Stimulated activated CD4-positive, alpha-beta T cell treated with anti-CD3 and anti-CD28 coated beads, Interleukin-1b, Interleukin-23, amount 100 ng/mL, for 48 hours (primary cell): ENCODE data around the gene LBHD1.
"Not testable (repeated sequence)": the region's sequence is repeated elsewhere in the genome, so short reads cannot be mapped to it uniquely, and the experiment has no call there.

Experiments
- DNase-seq: peaks from one replicate; pipeline ENCODE4 v3.0.0-alpha.2; 2020

The LBHD1 gene

DNA sequence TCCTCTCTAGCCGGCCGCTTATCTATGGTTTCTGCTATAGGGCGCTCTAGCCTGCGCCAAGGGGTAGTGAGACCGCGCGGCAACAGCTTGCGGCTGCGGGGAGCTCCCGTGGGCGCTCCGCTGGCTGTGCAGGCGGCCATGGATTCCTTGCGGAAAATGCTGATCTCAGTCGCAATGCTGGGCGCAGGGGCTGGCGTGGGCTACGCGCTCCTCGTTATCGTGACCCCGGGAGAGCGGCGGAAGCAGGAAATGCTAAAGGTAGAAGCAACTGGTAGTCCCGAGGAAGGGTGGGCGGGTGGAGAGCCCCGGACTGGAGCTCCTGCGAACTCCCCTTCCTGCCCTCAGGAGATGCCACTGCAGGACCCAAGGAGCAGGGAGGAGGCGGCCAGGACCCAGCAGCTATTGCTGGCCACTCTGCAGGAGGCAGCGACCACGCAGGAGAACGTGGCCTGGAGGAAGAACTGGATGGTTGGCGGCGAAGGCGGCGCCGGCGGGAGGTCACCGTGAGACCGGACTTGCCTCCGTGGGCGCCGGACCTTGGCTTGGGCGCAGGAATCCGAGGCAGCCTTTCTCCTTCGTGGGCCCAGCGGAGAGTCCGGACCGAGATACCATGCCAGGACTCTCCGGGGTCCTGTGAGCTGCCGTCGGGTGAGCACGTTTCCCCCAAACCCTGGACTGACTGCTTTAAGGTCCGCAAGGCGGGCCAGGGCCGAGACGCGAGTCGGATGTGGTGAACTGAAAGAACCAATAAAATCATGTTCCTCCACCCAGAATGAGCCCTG is at the start of gene LBHD1, which contains the start of gene UQCC3:
Gene LBHD1, minus strand, starts transcription at position 660 of the 782 bp plus-strand sequence. CDS start 2,236 bp downstream, outside the sequence.
Gene UQCC3, plus strand, starts transcription at position 66 of the 782 bp plus-strand sequence. Its CDS starts 73 bp downstream, at position 139.
- peak; percentile 75 for DNase-seq

DNA sequence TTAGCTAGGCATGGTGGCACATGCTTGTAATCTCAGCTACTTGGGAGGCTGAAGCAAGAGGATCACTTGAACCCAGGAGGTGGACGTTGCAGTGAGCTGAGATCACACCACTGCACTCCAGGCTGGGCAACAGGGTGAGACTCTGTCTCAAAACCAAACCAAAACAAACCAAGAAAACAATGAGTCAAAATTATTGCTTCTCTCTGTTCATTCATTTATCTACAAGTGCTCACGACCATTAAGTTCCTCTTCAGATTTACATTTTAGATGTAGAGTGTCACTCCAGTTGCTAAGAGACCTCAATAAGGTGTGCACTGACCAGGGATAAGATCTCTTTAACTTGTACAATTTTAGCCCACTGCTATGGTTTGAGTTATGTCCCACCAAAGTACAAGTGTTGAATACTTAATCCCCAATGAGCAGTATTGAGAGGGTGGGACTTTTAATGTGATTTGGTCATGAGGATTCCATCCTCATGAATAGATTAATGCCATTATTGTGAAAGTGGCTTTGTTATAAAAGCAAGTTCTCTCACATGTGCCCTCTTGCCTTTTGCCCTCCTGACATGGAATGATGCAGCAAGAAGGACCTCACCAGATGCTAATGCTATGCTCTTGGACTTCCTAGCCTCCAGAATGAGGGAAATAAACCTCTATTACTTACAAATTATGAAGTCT is 47.4 kb upstream of the LBHD1 start:
- DNase-seq, result no peak

DNA sequence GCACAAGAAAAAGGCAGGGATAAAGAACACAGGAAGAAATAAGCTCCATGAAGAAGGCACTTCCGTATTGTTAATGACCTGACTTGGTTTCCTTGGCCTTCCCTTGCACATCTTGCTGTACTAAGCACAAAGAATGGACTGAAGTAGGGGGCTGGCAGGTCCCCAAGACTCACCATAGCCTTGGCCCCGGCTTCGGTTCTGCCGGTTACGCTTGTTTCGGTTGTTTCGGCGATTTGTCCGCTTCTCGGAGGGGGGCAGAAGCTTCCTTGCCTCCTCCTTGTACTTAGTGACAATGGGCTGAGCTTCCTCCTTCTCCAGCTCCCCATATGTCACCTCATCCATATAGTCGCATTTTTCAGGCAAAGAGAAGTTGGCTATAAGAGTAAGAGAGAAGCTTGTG is 44.7 kb upstream of the LBHD1 start:
- no peak for DNase-seq

DNA sequence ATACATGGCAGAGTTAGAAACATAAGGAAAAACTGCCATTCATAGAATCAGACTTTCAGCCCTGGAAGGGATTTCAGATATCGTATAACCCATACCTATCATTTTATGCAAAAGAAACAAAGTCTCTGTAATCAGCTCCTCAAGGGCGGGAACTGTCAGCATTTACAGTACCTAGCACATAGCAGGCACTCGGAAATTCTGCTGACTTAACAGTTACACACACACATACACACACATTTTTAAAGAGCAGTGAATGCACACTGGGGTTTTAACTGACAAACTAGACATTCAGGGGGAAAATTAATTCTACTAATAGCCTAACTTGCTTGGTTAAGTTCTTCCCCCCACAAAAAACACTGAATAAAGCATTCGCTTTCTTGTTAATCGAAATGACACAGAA is 44.1 kb upstream of the LBHD1 start:
- no peak for DNase-seq

DNA sequence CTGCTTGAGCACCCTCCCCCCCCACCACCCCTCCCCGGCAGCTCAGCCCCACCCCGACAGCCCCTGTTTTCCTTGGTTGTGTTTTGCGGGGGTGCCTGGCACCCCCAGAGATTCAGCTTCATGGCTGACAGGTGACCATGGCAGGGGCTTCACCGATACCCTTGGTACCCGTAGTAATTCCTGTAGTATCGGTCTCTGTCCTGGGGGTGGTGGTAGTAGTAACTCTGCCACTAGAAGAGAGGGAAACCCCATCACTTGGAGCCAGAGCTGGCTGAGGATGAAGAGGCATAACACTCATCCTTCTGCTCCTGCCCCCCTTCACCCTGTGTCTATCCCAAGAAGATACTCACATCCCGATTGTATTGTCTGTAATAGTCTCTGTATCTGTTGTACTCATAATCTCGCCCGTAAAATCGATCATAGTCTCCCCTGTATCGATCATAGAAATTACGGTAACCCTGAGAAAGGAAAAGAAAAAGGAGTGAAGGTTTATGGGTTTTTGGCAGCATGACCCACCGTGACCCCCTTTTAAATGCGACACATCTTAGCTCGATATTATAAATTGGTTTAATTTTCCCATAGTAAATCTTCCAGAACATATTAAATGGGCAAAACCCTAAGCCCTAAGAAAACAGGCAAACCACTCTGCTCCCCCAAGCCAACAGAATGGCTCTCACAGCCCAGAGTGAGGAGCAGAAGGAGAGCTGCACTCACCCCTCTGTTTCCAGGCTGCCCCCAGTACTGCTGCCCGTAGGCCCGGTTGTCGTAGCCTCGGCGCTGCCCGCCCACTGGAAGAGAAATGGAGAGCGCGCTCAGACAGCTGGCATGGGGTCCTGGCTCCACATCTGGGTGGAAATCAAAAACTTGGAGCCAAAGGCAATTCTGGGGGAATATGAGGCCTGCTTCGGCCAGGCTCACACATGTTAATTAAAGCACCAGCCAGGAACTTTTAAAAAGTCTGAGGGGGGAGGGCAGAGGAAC is 43.4 kb upstream of the LBHD1 start:
- DNase-seq, result no peak

DNA sequence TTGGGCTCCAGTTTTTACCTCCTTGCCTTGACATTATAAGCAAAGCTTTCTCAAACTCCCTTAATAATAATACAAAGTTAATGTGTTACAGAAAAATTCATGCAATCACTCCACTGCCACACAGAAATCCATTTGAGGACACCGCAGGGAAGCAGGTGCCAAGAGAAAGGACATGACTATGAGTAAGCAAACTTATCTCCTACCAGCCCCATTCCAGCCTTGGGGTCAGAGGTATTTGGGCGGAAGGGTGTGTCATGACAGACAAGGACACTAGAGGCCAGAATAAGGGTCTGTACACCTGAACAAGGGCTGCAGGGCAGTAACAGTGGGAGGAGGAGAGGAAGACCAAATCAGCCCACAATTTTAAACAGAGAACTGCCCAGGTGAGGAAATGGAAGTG is 41.3 kb upstream of the LBHD1 start:
- no peak for DNase-seq

DNA sequence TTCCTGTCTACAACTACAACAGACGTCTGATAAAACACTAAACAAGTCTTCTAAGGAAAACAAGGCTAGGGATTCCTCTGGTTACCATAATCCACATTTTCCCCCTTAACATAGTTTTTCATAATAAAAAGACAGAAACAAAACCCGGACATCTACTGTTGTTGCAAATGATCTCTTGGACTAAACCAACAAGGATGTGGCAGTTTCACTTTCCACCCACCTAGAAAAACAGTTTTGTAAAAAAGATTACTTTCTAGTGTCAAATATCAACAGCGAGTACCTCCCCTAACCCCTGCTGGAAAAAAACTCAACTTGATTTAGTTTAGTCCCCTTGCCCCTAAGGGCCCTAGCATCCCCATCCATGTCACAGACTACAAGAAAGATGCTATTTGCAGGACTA is 40.8 kb upstream of the LBHD1 start:
- DNase-seq, result no peak

DNA sequence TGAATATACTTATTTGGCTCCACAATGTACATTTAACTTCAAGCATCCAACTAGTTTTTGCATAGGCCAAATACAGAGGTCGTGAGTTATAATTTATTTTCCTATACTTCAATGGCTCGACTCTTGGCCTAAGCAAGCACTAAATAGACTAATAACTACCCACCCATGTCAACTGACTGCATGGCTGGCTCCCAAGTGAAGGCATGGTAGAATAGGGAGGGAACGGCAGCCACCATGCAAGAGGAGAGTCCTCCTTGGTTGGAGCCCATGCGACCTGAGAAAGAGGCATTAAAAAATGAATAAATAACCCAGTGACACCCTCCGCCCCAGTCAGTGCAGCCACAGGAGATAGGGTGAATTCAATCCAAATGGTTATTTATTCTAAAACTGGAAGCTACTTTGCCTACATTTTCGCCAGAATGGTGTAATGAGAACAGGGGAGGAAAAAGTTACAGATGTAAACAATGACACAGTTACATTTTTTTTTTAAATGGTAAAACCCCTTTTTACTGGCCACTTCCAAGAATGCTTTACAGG is 40.3 kb upstream of the LBHD1 start:
- DNase-seq, result no peak

DNA sequence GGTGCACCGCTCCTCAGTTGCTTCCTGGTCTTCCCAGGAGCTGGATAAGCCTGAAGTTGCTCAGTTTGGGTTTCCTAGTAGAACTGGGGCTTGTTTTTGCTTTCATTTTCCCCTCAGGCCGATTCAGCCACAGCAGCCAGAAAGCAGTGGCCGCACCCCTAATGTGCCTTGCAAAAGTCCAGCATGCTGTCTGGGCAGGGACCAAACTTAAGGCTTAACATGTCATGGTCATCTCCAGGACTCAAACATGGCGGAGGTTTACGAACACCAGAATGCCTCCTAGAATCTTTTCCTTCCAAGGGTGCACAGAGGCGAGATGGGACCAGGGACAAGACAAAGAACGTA is 37.9 kb upstream of the LBHD1 start:
- DNase-seq, result no peak

DNA sequence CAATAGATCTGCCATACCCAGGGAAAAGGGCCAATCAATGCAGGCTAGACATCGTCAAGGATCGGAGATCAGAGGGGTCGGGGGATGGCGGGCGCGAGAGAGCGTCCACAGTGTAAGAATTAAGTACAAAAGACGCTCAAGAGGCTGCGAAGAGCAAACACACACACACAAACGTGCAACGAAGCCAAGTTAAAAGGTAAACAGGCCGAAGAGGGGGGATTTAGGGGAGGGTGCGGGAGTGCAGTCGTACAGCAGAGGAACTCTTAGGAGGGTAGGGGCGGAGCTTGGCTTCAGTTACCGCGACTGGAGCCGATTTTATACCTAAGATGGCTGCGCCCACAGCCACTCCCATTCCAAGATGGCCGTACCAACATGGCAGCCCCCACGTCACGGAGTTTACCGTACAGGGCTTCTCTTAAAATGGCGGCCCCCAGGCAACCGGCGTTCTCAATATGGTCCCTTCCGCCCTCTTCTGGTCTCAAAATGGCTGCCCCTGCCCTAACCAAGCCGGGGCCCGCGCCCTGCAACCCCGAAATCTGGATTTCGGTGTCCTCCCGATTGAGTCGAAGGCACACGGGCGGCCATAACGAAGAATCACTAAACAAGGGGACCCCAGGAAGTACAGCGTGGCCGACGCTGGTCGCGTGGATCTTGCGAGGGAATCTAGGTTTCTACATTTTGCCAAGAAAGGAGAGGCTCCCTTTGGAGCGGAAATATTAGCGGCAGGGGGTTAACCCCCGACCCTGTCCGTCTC is 37.4 kb upstream of the LBHD1 start:
- peak; percentile 97 for DNase-seq

DNA sequence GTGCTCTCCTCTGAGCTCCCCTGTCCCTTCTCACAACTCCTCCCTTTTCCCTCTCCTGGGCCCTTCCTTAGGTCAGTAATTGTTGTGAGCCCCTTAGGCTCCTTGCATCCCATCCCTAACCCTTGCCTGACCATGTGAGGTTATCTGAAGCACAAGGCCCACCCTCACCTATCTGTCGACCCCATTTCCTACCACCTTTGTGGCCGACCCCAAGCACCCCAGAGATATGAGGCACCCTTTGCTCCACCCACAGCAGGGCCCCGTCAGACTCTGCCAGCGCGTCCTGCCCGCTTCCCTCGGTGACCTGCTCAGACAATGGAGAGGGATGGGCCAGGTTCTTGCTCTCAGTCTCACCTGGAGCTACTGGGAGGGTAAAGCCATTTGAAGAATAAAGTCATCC is 36.7 kb upstream of the LBHD1 start:
- peak; percentile 36 for DNase-seq

DNA sequence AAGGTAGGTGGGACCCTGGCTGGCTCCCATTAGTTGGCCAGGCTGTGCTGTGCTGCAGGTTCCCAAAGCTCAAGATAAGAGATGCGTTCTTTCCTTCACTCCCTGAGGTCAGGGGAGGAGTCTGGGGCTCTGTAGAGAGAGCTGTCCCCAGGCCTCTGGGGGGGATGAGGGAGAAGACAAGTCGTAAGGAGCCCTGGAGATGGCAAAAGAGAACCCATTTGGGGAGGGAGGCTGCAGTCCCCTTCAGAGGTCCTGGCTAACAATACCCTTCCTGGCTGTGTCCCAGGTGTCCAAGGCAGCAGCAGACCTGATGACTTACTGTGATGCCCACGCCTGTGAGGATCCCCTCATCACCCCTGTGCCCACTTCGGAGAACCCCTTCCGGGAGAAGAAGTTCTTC is 36.3 kb upstream of the LBHD1 start:
- no peak for DNase-seq

DNA sequence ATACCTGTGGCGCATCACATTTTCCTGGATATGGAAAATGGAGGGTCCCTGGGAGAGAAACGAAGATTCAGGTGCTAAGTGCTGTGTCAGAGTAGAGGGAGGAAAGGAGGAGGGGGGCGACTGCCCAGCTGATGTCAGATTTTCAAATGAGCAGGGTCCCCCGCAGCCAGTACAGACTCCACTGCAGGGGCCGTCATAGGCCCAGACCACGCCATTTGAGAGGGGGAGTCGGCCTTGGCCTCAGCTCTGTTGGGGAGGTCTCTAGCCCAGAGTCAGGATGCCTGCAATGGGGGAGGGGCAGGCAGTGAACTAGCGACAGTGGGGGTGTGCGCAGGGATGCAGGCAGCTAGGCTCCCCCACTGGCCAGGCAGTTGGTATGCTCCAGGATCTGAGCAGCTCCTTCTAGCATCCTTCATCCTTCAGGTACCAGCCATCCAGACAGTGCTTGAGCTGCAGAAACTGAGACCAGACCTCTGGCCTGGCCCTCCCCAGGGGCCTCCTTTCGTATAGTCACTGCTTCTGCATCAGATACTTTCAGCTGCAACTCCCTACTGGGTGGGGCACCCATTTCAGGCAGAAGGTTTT is 35.3 kb upstream of the LBHD1 start, which contains the start of the genes BSCL2 and GNG3:
Gene BSCL2, minus strand, starts transcription at position 148 of the 585 bp plus-strand sequence. CDS start 229 bp downstream, outside the sequence.
Gene GNG3, plus strand, starts transcription at position 400 of the 585 bp plus-strand sequence. CDS start 620 bp downstream, outside the sequence.
- peak; percentile 19 for DNase-seq

DNA sequence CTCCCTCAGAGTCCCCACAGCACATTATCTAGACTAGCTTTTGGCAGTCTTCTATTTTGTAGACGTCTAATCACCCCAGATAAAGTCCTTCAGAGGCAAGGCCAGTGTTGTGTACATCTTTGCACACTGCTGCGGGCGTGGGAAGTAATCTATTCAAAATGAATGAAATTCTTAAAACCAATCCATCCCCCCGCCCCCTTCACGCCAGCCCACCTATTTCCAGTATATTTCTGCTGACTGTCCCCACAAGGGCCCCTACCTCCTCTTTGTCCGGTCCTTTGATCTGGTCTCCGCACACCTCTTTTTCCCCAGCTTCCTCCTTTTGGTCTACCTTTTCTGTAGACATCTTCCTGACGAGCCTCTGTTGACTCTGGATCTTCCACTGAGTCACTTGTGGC is 34.8 kb upstream of the LBHD1 start:
- no peak for DNase-seq

DNA sequence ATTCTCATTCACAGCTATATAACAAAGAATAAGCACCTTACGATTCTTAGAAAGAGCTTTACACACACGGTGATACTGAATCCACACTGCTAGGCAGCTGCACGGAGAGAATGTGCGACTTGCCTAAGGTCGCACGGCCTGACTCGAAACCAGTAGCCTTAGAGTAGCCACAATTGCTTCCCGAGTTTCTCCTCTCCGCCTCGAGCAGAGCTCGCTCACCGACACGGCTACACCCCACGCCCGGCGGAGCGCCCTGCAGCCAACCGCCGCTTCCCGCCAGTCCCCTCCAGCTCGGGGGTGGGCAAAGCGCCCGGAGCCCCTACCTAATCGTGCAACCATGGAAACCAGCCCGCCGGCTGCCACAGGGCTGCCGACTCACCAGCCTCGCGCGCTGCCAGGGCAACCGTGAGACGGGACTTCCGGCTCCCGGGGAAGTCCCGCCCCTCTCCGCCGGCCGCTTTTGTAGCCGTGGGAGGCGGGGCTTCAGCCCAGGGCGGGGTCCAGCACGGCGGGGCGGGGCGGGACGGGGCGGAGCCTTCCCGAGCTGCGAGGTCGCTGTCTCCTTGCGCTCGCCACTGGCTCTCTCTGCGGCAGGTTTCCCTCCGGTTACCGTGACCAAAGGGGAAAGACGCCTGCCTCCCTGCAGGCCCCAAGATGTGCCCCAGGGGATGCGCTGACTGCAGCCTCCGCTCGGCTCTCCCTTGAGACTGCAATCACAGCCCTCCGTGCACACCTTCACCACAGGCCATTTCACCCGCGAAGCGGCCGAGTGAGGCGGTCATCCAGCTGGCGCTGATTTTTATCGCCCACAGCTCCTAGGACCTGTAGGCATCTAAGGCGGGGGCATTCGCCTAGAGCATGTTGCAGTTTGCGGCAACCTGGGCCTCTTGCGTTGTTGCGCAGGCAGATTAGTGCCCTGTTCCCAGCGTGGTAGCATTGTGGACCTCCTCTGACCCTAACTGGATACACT is 34.1 kb upstream of the LBHD1 start:
- DNase-seq, result peak; percentile 93

DNA sequence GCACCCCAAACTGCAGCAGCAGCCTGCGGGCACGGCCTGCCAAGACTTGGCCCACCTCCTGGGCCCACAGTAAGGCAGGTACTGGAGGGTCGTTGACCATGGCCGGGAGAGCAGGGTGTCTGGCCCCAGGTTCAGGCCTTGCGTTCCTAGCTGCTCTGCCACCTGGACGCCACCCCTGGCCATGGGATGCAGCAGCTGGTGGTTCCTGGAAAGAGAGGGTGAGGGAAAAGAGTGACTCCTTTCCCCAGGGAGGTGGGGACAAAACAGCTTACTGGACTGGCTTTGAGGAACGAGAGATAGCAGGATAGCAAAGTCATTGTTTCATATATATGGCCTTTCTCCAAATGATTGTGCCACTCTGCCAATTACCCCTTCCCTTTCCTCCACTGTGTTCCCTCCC is 33.3 kb upstream of the LBHD1 start:
- DNase-seq, result no peak

DNA sequence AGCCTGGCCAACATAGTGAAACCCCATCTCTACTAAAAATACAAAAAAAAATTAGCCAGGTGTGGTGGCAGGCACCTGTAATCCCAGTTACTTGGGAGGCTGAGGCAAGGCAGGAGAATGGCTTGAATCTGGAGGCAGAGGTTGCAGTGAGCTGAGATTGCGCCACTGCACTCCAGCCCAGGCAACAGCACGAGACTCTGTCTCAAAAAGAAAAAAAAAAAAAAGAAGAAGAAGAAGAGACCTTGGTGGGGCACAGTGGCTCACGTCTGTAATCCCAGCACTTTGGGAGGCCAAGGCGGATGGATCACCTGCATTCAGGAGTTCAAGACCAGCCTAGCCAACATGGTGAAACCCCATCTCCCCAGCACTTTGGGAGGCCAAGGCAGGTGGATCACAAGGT is 31.9 kb upstream of the LBHD1 start:
- not testable (repeated sequence) for DNase-seq

DNA sequence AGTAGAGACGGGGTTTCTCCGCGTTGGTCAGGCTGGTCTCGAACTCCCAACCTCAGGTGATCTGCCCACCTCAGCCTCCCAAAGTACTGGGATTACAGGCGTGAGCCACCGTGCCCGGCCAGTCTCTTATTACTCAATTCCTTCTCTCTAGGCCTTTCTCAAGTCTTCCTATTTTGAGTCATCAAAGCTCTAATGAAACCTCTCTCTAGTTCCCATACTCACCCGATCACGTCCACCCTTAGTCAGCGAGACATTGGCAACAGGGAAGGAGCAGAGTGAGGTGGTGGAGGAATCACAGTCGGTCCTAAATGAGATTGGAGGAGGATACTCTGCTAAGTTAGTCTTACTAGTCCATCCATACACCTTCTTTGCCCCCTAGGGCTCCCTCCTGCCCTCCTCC is 30.2 kb upstream of the LBHD1 start:
- DNase-seq, result no peak

DNA sequence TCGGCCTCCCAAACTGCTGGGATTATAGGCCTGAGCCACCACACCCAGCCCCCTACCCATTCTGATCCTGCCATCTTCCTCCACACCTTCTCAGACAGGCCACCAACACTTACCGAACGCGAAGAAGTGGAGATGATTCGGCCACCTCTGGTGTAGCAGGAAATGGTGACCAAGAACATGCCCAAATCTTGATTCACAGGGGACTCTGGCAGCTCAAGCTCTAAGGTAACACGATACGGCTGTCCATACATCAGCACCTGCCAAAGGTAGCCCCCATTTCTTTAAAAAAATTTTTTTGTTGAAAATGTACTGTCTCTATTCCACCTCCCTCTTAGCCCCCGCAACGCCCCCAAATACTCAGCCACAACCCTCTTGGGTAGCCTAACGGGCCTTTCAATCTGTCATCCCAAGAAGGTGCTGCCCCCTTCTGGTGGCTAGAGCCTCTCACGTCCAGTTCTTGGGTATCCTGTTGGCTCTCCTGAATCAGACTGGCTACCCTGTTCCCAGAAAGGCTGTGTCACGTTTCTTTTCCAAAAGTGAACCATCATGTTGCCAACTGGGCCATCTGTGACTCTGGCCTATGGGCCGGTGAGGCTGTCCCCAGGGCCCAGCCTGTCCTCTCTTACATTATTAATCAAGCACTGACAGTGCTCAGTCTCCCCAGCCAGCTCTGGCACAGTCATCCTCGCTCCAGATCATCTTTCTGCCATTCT is 22.5 kb upstream of the LBHD1 start:
- DNase-seq, result peak; percentile 65

DNA sequence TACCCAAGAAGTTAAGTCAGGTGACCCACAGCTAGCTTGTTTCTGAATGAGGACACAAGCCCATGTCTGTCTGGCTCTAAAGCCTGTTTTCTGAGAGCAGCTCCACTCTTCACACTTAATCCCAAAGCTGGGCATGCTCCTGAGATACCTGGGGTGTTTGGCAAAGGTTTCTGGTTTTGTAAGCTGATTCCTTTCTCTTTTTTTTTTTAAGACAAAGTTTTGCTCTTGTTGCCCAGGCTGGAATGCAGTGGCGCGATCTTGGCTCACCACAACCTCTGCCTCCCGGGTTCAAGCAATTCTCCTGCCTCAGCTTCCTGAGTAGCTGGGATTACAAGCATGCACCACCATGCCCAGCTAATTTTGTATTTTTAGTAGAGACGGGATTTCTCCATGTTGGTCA is 21.6 kb upstream of the LBHD1 start:
- DNase-seq, result not testable (repeated sequence)
